HG03432 (cell line): ENCODE results near the gene GIPR.
A peak's percentile ranks its signal among the peaks of the same experiment; 100 is the strongest.
"Not testable (repeated sequence)": the region's sequence is repeated elsewhere in the genome, so short reads cannot be mapped to it uniquely, and the experiment has no call there.

Experiments used
- ATAC-seq: cut with Tn5 transposase; IDR thresholded peaks from one replicate; pipeline ENCODE4 v1.9.1; 2021; ENCODE audit warnings: mild to moderate bottlenecking, moderate library complexity; ENCODE audit not compliant: unreplicated experiment

GIPR gene

GRCh38 chr19:45691516-45692186 is 23.6 kb downstream of the GIPR start, which contains the start of gene SNRPD2:
Gene SNRPD2, minus strand, starts transcription at chr19:45691953. Its CDS starts 65 bp downstream, at chr19:45691888.
- peak; percentile 48 for ATAC-seq

GRCh38 chr19:45692187-45693105 is 24.4 kb downstream of the GIPR start, which contains the start of gene QPCTL:
Gene QPCTL, plus strand, starts transcription at chr19:45692666. Its CDS starts 38 bp downstream, at chr19:45692704.
- peak; percentile 83 for ATAC-seq

DNA sequence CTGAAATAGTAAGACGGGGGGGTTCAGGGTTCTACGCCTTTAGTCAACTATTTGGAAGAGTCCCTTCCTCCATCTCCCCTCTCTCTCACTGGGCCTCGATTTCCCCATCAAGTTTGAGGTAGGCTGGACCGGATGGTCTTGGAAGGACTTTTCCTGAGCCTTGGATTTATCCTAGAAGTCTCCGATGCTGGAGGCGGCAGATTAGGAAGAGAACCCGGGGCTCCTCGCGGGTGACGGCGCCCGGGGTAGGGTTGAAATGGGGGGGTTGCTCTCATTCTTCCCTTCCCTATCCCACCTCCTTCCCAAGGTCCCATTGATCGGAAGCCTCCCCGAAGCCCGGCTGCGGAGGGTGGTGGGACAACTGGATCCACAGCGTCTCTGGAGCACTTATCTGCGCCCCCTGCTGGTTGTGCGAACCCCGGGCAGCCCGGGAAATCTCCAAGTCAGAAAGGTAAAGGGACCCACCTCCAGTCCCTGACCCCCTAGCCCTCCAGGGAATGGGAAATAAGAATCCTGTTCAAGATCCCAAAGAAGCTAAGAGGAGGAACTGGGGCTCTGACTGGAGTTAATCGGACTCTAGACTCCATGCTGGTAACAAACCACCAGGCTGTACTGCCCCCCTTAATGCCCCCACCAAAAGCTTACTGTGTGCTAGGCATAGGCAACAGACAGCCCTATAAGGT is 25.2 kb downstream of the GIPR start:
- ATAC-seq, result no peak

DNA sequence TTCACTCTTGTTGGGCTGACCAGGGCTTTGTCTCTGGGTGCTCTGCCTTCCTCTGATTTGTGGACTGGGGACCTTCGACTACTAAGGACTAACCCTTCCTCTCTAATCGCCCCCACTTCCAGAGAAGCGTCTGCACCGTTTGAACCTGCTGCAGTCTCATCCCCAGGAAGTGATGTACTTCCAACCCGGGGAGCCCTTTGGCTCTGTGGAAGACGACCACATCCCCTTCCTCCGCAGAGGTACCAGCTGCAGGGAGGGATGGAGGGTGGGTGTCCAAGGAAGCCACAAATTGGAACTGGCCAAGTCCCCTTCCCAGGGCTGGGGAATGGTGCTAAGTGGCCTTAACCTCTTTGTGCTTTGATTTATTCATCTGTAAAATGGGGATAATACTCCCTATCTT is 33.7 kb downstream of the GIPR start:
- ATAC-seq, result no peak

- ATAC-seq, result no peak
Measured at GRCh38 chr19:45705115-45705514, 37.1 kb downstream of the GIPR start.

DNA sequence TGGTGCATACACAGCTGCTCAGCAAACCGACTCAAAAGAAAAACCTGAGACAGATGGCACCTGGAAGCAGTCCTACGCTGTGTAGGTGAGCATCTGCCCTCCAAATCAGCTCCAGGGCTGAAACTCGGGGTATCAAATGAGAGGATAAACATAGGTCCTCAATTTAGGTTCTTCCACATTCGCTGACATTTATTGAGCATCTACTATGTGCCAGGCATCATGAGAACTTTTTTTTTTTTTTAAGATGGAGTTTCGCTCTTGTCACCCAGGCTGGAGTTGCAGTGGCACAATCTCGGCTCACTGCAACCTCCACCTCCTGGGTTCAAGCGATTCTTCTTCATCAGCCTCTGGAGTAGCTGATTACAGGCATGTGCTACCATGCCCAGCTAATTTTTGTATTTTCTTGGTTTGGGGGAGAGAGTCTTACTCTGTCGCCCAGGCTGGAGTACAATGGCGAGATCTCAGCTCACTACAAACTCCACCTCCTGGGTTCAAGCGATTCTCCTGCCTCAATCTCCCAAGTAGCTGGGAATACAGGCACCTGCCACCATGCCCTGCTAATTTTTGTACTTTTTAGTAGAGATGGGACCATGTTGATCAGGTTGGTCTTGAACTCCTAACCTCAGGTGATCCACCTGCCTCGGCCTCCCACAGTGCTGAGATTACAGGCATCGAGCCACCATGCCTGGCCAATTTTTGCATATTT is 37.8 kb downstream of the GIPR start:
- no peak for ATAC-seq

DNA sequence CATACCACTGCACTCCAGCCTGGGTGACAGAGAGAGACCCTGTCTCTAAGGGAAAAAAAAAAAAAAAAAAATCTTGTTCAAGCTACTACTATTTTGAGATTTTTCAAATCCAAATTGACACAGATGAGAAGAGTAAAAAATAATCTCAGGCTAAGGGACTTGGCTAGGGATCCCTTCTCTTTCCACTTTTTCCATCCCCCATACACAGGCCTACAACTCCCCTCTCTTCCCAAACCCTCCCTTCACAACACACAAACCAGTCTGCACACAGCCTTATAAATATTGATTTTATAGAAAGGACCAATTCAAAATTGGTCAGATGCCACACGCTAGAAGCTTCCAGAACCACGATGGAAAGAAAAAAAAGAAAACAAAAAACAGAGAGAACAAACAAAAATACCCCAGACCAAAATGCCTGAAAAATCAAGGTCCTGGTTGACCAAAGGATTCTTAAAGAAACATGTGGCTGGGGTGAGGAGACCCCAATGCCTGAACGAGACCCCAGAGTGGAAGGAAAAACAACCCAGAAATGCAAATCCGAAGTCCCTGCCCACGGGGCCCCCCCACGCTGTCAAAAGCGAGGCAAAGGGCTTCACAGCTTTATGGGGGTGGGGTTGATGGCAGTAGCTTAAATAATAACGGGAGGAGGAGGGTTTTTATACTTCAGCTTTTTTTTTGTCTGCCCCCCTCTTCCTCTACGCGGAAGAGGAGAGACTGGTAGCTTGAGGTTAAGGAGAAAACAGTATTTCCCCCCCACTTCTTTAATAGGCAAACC is 42.5 kb downstream of the GIPR start:
- no peak for ATAC-seq

GRCh38 chr19:45711851-45712698 is 44.1 kb downstream of the GIPR start:
- ATAC-seq, result no peak

GRCh38 chr19:45712699-45713067 is 44.7 kb downstream of the GIPR start:
- no peak for ATAC-seq

GRCh38 chr19:45713141-45713540 is 45.1 kb downstream of the GIPR start:
- ATAC-seq, result no peak

DNA sequence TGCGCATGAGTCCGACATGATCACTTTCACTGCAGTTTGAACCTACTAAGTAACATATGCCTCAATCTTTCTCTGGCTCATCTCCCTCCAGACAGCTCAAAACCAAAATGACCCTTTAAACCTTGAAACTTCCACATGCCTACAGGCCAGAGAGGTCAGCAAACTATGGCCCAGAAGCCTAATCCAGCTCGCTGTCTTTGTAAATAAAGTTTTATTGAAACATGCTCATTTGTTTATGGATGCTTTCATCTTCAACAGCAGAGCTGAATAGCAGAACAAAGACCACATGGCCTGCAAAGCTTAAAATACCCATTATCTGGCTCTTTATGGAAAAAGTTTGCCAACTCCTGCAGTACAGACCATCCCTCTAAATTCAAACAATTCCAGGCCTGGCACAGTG is 47.1 kb downstream of the GIPR start:
- no peak for ATAC-seq

- ATAC-seq, result no peak
Measured at GRCh38 chr19:45716359-45717130, 48.5 kb downstream of the GIPR start.

DNA sequence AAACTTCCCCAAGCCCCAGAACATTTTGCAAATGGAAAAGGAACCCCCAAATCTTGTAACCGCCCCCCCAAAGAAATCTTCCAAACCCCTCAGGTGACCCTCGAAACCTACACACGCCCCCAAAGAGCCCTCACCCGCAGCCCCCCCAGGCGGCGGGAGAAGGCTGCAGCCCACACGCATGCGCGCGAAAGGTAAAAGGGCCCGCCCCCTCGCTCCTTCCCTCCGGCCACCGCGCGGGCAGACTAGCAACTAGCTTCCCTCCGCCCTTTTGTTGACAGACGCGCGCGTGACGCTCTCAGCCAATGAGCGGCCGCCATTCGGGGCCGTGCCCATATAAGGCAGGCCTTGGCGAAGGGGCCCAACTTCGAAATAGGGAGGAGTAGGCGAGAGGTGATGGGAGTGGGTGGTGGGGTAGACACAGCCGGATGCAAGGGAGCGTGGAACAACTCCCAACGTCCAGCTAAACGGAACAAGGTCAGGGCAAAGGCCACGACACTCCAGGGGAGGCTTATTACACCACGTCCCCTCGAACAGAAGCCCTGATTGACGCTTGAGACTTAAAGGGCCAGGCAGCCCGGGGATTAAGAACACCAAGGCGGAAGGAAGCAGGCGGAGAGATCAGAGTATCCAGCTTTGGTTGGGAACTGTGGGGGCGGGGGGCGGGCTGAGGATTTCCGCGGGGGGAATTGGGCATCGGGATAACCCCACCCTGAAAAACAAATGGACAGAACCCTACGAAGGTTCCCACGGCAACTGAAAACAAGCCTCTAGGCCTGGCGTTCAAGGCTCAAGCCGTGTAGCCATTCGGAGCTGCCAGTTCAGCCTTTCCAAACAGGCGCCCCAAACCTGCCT is 49.3 kb downstream of the GIPR start:
- ATAC-seq, result peak; percentile 91

GRCh38 chr19:45717983-45718650 is 50.1 kb downstream of the GIPR start:
- no peak for ATAC-seq

DNA sequence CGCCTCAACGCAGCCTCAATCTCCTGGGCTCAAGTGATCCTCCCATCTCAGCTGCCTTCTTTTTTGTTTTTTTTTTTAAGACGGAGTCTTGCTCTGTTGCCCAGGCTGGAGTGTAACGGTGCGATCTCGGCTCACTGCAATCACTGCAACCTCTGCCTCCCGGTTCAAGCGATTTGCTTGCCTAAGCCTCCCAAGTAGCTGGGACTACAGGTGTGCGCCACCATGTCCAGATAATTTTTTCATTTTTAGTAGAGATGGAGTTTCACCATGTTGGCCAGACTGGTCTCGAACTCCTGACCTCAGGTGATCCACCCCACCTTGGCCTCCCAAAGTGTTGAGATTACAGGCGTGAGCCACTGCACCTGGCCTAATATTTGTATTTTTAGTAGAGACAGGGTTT is 52.0 kb downstream of the GIPR start:
- not testable (repeated sequence) for ATAC-seq

- ATAC-seq, result not testable (repeated sequence)
Measured at GRCh38 chr19:45728683-45729082, 60.7 kb downstream of the GIPR start.

DNA sequence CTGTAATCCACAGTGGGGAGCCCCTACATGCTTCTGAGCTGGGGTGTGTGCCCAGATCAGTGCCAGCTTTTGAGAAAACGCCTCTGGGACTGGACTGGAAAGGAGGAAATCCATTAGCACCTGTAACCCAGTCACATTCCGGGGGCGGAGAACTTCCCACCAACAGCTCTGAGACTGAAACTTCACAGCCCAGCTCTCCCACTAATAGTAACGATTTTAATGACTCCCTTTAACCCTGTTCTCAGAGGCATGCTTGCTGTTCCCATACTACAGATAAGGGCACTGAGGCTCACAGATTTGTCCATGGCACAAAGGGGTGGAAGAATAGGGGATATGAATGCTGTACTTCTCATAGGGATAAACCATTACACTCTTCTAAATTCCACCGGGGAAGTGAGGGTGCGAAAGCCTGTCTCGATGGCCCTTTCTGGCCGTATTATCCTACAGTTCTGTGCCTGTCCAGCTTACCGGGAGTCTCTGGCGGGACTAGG is 61.8 kb downstream of the GIPR start:
- ATAC-seq, result no peak
